Measurements from ENCODE around the gene SHOC2.

DNA sequence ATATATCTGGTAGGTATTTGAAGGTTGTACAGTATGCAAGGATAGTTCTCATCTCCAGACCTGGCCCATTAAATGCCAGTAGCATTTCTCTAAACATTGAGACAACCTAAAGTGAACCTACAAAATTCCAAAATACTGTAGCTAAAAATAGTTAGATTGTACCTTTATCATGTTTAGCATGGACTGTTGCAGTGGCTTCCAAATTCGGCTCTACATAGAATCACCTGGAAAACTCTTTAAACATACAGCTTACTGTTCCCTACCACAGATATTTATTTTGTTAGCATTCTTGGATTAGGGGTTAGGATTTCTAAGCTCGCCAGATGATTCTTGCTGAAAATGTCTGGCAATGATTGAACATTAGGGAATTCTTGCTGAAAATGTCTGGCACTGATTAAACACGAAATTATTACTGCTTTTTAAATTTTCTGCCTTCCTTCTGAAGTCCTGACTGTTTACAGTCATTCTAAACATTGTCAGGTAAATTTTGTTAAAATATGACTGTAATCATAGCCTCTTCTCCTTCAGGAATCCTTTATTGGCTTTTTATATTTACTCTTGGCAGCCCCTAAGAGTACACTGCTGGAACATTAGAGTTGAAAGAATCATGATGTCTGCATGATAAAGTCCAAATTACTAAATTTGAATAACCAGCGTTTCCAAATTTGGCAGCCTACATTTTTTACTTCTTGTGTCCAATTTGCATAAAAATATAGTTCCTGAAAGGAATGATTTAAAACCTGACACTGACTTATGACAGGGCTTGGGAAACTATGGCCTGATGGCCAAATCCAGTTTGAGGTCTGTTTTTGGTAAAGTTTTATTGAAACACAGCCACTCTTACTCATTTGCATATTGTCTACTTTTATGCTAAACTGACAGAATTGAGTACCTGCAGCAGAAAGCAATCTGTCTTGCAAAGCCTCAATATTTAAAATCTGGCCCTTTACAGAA, 40.3 kb downstream of the SHOC2 start:
- TF ChIP-seq POLR2A (IDR thresholded peaks at IDR 0.05): no peak
- TF ChIP-seq, protein P1, sequence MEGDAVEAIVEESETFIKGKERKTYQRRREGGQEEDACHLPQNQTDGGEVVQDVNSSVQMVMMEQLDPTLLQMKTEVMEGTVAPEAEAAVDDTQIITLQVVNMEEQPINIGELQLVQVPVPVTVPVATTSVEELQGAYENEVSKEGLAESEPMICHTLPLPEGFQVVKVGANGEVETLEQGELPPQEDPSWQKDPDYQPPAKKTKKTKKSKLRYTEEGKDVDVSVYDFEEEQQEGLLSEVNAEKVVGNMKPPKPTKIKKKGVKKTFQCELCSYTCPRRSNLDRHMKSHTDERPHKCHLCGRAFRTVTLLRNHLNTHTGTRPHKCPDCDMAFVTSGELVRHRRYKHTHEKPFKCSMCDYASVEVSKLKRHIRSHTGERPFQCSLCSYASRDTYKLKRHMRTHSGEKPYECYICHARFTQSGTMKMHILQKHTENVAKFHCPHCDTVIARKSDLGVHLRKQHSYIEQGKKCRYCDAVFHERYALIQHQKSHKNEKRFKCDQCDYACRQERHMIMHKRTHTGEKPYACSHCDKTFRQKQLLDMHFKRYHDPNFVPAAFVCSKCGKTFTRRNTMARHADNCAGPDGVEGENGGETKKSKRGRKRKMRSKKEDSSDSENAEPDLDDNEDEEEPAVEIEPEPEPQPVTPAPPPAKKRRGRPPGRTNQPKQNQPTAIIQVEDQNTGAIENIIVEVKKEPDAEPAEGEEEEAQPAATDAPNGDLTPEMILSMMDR (IDR thresholded peaks at IDR 0.05): no peak

Data from ovary (tissue), 3 donors.